ENCODE measurements around the gene PPM1H. TPM values are rescaled to one million over a fixed set of nuclear protein-coding genes. Genes with fewer than 3 reads are reported as not detected.

The PPM1H gene
- total RNA-seq, 3 donors from 2014 or later (not counting 1 experiment from before 2014, with no cell fraction given): 0.18 to 2.1 (median 0.40) TPM

DNA sequence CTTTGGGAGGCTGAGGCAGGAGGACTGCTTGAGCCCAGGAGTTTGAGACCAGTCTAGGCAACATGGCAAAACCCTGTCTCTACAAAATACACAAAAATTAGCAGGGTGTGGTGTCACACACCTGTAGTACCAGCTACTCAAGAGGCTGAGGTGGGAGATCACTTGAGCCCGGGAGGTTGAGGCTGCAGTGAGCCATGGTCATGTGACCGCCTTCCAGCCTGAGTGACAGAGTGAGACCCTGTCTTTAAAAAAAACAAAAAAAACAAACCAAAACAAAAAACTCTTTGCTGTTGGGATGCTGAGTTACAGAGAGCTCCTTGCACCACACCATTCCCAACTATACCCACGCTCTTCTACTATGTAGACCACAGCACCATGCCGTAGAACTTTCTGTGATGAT is 221.2 kb downstream of the PPM1H start:
- ATAC-seq (no peak), DNase-seq (no peak)
- Mint-ChIP-seq H3K4me1 (no peaks in the 10 kb centered on the region), H3K9me3 (no peaks in the 10 kb centered on the region), H3K27ac (no peak overlapping the region), H3K4me3 (no peak overlapping the region), H3K36me3 (no peaks in the 10 kb centered on the region), H3K27me3 (ENCODE audit: low read depth in 2 of 2) (no peaks in the 10 kb centered on the region)
- Histone ChIP-seq H3K4me1 (ENCODE audit: control insufficient read depth, insufficient read depth, low read length) (no peaks in the 10 kb centered on the region), H3K27me3 (ENCODE audit: control insufficient read depth, insufficient read depth, low read length) (no peaks in the 10 kb centered on the region), H3K9me3 (ENCODE audit: control insufficient read depth, insufficient read depth, low read length) (no peaks in the 10 kb centered on the region), H3K27ac (ENCODE audit: low read length) (no peak overlapping the region), H3K36me3 (ENCODE audit: control insufficient read depth, insufficient read depth, low read length) (no peaks in the 10 kb centered on the region), H3K4me3 (ENCODE audit: low read length) (no peak overlapping the region)
- 92% methylated on average over 4 of the region's 4 CpGs for WGBS (ENCODE audit: insufficient coverage)
- intact Hi-C loops (cut with micrococcal nuclease): no loop called here
- TF ChIP-seq, protein P1, sequence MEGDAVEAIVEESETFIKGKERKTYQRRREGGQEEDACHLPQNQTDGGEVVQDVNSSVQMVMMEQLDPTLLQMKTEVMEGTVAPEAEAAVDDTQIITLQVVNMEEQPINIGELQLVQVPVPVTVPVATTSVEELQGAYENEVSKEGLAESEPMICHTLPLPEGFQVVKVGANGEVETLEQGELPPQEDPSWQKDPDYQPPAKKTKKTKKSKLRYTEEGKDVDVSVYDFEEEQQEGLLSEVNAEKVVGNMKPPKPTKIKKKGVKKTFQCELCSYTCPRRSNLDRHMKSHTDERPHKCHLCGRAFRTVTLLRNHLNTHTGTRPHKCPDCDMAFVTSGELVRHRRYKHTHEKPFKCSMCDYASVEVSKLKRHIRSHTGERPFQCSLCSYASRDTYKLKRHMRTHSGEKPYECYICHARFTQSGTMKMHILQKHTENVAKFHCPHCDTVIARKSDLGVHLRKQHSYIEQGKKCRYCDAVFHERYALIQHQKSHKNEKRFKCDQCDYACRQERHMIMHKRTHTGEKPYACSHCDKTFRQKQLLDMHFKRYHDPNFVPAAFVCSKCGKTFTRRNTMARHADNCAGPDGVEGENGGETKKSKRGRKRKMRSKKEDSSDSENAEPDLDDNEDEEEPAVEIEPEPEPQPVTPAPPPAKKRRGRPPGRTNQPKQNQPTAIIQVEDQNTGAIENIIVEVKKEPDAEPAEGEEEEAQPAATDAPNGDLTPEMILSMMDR (IDR thresholded peaks at IDR 0.05): no peak

DNA sequence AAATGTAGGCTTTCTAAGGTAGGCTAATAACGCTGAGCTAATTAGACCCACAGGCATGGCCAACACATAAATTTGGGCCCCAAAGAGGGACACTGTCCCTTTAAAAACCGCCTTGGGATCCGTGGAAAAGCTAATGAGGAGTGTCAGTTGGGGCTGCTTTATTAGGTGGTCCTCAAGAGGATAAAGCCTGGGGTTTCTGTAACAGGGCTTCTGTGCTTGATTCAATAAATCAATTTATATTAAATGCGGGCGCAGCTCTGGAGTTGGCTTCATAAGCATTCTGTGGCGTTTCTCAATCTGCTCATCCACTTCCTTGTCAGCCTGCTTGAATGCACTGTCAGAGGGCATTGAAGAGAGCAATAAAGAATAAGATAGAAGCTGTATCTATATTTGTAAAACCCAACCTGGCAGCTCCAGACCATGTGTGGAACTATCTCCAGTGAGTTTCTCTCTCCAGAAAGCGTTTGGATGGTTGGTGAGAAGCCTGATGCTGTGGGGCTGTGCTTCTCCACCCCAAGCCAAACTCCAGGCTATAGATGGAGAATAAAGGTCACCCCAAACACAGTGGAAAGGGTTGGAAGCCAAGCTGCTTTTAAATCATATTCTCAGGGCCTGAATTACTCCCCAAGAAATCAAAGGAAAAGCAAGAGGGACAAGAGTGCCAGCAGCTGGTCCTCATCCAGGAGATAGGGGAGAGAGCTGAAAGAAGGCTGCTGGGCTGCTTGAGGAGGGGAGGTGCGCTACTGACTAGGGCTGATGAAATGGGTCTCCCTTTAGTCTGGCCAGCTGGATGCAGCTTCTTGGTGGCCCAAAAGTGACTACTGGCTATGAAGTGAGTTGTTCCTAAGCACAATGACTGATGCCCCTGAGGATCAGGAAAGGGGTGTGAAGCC is 222.0 kb downstream of the PPM1H start:
- Histone ChIP-seq H3K36me3 (ENCODE audit: control insufficient read depth, insufficient read depth, low read length) (no peaks in the 10 kb centered on the region), H3K4me1 (ENCODE audit: control insufficient read depth, insufficient read depth, low read length) (no peaks in the 10 kb centered on the region), H3K4me3 (ENCODE audit: low read length) (no peak overlapping the region), H3K27ac (ENCODE audit: low read length) (no peak overlapping the region), H3K27me3 (ENCODE audit: control insufficient read depth, insufficient read depth, low read length) (no peaks in the 10 kb centered on the region), H3K9me3 (ENCODE audit: control insufficient read depth, insufficient read depth, low read length) (no peaks in the 10 kb centered on the region)
- Mint-ChIP-seq H3K27me3 (ENCODE audit: low read depth in 2 of 2) (no peaks in the 10 kb centered on the region), H3K36me3 (no peaks in the 10 kb centered on the region), H3K4me1 (no peaks in the 10 kb centered on the region), H3K27ac (no peak overlapping the region), H3K9me3 (no peaks in the 10 kb centered on the region), H3K4me3 (no peak overlapping the region)
- no peak for ATAC-seq
- 88% methylated on average over 8 of the region's 8 CpGs for WGBS (ENCODE audit: insufficient coverage)
- intact Hi-C loops (cut with micrococcal nuclease): no loop called here
- no peak for DNase-seq
- TF ChIP-seq, protein P1 (IDR thresholded peaks at IDR 0.05): no peak

DNA sequence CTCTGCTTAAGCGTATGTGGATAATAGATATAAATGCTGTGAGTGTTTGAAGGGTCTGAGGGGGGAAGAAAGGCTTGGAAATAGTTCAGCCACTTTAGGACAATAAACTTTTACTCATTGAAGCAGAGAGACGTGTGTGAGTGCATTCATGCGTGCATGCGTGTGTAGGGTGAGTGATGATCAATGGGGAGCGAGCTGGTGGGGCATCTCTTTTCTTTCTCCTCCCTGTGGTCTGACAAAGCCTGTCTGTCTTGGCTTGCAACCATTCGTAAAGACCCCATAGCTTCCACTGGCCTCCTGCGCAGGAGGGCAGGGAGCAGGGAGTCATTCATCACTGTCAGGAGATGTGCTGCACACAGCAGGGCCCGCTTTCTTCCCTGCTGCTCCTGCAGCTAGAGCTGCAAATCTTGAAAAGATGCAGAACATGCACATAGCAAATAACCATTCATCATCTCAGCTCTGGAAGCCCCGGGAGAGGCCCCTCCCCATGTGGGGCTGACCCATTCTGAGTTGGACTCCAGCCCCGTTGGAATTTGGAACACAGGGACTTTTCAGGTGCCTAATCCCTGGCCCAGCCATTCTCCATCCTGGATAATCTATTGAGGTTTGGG is 223.2 kb downstream of the PPM1H start:
- Mint-ChIP-seq H3K27me3 (ENCODE audit: low read depth in 2 of 2) (no peaks in the 10 kb centered on the region), H3K9me3 (no peaks in the 10 kb centered on the region), H3K4me3 (no peak overlapping the region), H3K27ac (no peak overlapping the region), H3K4me1 (no peaks in the 10 kb centered on the region), H3K36me3 (no peaks in the 10 kb centered on the region)
- no peaks in the 10 kb centered on the region for H3K36me3 ChIP-seq (ENCODE audit: control insufficient read depth, insufficient read depth, low read length)
- no peak overlapping the region for H3K4me3 ChIP-seq (ENCODE audit: low read length)
- TF ChIP-seq, protein P1 (IDR thresholded peaks at IDR 0.05): no peak
- 83% methylated on average over 9 of the region's 10 CpGs for WGBS (ENCODE audit: insufficient coverage)
- ATAC-seq: no peak
- H3K27ac ChIP-seq (ENCODE audit: low read length): no peak overlapping the region
- intact Hi-C loops (cut with micrococcal nuclease): no loop called here
- no peaks in the 10 kb centered on the region for H3K27me3 ChIP-seq (ENCODE audit: control insufficient read depth, insufficient read depth, low read length)
- no peak for DNase-seq
- no peaks in the 10 kb centered on the region for H3K4me1 ChIP-seq (ENCODE audit: control insufficient read depth, insufficient read depth, low read length)
- H3K9me3 ChIP-seq (ENCODE audit: control insufficient read depth, insufficient read depth, low read length): no peaks in the 10 kb centered on the region
